GF-D8 (cell line): ENCODE results near the gene ZNF470.

ENCODE experiments used
- DNase-seq: peaks from one replicate; lab custom pipeline; 2025; lab: John Stamatoyannopoulos, UW

The ZNF470 gene

DNA sequence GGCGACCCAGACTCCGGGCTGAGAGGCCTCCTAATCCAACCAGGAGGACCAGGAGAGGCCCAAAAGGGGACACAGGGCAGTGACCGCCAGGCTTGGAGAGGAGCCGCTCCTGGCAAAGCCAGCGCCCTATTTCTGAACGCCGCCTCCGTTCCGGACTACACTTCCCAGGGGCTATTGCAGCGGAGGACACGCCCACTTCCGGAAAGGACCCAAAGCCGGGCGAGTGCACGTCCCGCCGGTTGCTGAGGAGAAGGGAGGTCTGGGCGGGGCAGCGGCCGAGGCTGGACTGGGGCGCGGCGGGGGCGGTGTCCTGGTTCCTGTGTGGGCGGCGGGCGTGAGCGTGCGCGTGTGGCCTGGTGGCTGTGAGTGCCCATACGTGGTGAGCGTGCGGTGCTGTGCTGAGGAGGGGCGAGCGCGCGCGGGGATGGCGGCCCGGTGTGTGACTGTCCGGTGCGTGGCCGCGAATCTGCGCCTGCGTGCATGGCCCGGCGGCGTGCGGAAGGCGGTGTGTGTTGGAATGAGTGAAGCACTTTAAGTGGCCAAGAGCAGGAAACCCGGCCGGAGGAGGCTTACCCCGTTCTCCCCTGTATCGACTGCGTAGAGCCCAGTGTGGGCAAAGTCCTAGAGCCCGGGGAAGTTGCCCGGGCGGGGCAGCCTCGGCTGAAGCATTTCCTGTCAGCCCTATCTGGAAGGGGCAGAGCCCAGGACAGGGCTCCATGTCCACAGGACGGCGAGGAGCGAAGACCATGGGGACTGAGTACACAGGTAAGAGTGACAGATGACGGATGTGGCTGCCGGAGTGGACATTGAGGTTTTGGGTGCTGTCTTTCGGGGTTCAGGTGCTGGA lies at the start of gene ZNF470:
Gene ZNF470, plus strand, starts transcription at position 195 of the 847 bp plus-strand sequence. CDS start 2,844 bp downstream, outside the sequence.
- DNase-seq, result peak; percentile 72

DNA sequence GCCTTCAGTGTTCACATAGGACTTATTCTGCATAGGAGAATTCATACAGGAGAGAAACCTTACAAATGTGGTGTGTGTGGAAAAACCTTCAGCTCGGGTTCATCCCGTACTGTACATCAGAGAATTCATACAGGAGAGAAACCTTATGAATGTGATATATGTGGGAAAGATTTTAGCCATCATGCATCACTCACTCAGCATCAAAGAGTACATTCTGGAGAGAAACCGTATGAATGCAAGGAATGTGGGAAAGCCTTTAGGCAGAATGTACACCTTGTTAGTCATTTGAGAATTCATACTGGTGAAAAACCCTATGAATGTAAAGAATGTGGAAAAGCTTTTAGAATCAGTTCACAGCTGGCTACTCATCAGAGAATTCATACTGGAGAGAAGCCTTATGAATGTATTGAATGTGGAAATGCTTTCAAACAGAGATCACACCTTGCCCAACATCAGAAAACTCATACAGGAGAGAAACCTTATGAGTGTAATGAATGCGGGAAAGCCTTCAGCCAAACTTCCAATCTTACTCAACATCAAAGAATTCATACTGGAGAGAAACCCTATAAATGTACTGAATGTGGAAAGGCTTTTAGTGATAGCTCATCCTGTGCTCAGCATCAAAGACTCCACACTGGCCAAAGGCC lies 41.9 kb upstream of the ZNF470 start:
- no peak for DNase-seq

DNA sequence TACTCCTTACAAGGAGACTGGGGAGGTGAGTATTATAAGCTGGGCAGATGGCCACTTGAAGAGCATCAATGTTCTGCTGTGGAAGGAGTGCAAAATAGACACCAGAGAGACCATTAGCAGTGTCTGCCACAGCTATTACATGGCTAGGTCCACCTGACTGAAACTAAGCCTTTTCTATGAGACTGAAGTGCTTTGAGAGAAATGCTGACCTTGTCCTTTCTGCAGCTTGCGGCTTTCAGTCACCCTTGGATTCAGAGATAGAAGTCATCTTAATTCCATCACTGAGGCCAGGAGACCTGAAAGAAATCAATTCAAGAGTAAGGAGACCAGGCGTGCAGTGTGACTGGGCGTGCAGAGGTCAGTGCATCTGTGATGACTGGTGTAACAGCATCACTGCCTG lies 29.8 kb upstream of the ZNF470 start:
- no peak for DNase-seq

DNA sequence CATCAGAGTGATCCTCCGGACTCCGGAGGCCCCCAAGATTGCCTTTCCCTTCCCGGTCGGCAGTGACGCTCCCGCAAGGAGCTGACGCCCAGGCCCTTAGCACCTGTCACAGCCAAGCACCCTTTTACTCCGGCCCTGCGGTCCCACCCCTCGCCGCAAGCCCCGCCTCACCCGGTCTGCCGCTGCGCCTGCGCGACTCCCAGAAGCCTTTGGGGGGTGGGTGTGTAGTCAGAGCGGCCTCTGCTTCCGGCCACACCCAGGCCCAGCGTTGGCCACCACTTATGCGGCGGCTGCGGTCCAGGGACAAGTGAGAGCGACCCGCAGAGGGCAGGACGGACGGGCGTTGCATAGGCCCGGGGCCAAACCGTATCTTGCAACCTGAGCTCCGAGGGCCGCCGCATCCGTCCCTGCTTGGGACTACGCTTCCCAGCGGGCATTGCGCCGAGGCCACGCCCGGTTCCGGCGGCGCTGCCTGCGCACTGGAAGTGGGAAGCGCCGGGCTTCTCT lies 29.0 kb upstream of the ZNF470 start:
- peak; percentile 74 for DNase-seq

DNA sequence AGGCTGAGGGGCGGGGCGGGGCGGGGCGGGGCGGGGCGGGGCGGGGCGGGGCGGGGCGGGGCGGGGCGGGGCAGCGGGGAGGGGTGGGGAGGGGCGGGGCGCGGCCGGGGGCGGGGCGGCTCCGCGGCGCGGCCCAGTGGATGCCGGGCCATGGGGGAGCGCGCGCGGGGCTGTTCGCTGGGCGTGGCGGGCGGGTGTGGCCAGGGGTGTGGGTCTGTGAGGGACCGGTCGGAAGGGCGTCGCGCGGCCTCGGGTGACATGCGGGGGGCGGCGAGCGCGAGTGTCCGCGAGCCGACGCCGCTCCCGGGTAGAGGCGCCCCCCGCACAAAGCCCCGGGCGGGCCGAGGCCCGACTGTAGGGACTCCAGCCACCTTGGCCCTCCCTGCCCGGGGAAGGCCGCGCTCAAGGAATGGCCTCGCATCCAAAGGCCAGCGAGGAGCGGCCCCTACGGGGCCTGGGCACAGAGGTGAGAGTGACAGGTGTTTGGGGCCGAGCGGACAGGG lies 28.5 kb upstream of the ZNF470 start, which contains the start of gene ZFP28:
Gene ZFP28, plus strand, starts transcription at position 188 of the 503 bp plus-strand sequence. Its CDS starts 71 bp downstream, at position 259.
- DNase-seq, result peak; percentile 44

DNA sequence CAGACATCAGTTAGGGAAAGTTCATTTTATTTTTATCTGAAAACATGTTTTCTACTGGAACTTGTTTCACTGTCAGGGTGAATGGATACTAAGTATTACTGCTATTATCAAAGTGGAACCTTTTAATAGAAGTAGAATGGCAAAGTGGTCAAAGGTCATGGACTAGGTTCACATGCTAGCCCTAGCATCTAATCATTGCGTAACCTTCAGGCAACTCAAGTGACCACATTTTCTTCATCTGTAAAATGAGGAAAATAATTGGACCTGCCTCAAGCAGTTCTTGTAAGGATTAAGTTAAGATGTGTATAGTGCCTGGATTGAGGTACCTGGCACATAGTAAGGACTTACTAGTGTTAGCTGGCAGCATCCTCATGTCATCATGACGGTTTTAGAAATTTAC lies 23.5 kb upstream of the ZNF470 start:
- no peak for DNase-seq

DNA sequence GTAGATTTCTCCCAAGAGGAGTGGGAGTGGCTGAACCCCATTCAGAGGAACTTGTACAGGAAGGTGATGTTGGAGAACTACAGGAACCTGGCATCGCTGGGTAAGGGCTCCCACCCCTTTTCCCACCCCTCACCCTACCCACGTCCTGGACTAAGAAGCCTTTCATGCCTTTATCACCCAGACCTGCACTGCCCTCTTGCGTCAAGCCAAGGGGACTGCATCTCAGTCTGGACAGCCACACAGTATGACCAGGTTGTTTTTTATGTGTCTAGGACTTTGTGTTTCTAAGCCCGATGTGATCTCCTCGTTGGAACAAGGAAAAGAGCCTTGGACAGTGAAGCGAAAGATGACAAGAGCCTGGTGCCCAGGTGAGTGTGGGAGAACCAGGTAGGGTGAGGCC lies 19.7 kb upstream of the ZNF470 start:
- DNase-seq, result no peak

DNA sequence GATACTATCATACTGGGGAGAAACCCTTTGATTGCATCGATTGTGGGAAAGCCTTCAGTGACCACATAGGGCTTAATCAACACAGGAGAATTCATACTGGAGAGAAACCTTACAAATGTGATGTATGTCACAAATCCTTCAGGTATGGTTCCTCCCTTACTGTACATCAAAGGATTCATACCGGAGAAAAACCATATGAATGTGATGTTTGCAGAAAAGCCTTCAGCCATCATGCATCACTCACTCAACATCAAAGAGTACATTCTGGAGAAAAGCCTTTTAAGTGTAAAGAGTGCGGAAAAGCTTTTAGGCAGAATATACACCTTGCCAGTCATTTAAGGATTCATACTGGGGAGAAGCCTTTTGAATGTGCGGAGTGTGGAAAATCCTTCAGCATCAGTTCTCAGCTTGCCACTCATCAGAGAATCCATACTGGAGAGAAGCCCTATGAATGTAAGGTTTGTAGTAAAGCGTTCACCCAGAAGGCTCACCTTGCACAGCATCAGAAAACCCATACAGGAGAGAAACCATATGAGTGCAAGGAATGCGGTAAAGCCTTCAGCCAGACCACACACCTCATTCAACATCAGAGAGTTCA lies 12.9 kb upstream of the ZNF470 start:
- no peak for DNase-seq

DNA sequence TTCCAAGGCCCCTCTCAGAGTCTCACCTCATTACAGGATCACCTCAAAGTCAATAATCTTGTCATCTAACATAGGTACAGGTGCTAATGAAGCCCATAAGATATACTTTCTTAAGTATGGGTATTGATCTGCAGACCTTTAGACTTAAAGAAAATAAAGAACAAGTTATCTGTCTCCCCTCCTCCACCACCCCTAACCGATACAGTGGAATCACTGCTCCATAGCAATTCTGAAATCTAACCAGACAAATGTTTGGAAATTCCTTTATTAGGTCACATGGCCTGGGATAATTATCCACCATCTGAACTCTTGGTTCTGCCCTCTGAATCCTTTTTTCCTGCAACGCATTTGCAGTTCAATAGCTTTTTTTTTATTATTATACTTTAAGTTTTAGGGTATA lies 4.5 kb upstream of the ZNF470 start:
- no peak for DNase-seq

DNA sequence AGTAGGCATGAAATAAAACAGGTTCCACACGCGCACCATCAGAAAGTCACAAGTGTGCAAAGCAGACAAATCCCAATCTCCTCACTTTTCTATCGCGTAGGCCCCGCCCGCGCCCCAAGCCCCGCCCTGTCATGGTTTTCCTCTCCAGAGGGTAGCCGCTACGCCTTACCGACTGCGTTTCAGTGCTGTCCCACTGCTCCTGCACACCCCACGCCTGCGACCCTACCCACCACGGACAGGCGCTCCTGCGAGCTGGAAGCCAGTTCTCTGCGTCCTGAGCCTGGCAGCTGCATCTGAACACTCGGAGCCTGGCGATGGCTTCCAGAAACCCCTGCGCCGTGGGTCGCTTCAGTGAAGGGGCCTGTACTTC lies 379 bp upstream of the ZNF470 start:
- DNase-seq, result no peak

DNA sequence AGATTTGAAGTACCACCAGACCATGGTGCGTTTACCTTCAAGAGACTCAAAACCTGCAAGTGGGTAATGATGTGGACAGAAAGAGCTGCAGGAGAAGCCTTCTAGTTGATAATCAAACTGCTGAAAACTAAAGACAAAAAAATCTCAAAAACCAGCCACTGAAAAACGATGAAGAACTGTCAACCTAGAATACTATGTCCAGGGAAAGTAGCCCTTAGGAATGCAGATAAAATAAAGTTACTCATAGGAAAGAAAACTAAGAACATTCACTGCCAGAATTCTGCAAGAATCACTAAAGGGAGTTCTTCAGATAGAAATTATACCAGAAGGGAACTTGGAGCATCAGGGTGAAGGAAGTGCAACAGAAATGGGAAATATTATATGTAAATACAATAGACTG lies 5.3 kb downstream of the ZNF470 start:
- no peak for DNase-seq

DNA sequence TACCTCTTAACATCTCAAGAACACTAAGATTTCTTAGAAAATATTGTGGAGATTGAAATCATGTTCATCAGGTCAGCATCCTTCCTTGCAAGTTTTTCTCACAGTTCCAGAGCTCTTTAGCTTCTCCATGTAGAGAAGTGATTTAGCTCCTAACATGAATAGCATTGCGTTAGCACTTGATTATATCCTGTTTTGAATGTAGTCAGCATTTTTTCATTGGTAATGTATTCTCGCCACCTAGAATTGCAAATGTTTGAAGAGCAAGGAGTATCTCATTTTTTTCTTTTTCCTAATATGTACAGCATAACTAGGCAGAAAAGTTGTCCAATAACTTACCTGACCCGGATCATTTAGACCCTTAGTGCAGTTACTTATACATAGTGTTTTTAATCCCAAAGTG lies 6.6 kb downstream of the ZNF470 start:
- no peak for DNase-seq

DNA sequence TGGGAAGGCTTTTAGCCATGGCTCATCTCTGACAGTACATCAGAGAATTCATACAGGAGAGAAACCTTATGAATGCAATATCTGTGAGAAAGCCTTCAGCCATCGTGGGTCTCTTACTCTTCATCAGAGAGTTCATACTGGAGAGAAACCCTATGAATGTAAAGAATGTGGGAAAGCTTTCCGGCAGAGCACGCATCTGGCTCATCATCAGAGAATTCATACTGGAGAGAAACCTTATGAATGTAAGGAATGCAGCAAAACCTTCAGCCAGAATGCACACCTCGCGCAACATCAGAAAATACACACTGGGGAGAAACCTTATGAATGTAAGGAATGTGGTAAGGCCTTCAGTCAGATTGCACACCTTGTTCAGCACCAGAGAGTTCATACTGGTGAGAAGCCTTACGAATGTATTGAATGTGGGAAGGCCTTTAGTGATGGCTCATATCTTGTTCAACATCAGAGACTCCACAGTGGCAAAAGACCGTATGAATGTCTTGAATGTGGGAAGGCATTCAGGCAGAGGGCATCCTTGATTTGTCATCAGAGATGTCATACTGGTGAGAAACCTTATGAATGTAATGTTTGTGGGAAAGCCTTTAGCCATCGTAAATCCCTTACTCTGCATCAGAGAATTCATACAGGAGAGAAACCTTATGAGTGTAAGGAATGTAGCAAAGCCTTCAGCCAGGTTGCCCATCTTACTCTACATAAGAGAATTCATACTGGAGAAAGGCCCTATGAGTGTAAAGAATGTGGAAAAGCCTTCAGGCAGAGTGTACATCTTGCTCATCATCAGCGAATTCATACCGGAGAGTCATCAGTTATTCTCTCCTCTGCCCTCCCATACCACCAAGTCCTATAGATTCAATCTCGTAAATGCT lies 10.7 kb downstream of the ZNF470 start:
- no peak for DNase-seq

DNA sequence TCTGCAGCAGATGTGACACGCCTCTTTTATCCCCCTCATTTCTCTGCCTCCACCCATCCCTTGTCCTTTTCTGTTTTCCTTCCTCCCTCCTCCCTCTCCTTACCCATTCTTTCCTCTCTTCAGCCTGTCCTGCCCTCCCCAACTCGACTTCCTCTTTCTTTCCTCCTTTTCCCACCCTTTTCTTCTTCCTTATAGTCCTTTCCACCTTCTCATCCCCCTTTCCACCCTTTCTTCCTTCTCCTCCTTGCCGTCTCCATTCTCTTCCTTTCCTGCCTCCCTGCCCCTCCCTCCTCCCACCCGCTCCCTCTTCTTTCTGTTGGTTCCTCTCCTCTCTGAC lies 27.1 kb downstream of the ZNF470 start:
- no peak for DNase-seq

DNA sequence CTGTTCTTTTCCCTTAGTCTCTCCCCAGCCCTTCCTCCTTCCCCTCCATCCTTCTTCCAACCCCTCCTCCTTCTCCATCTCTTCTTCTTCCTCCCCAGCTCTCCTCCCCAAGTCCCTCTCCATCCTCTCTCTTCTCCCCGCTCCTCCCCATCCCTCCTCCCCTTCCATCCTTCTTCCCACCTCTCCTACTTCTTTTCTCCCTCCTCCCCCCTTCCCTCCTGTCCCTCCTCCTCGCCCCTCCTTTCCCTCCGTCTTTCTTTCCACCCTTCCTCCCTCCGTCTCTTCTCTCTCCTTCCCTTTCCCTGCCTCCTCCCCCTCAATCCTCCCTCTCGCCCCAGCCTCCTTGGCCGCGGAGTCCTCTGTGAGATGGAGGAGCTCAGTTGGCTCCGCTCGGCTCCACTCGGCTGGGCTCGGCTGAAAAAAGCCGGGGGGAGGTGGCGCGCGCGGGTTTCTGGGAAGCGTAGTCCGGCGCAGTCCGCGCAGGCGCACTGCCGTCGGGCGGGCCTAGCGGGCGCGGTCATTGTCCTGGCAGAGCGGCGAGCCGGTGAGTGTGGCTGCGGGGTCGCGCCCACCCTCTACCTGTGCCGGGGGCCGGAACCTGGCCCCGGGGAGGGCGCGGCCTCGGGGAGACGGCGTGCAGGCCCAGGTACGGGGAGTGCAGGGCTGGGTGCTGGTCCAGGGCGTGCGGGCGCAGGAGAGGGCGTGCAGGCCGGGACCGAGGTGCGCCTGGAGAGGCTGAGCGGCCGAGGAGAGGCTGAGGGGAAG lies 27.7 kb downstream of the ZNF470 start, which contains the start of gene ZNF71:
Gene ZNF71, plus strand, starts transcription at position 520 of the 765 bp plus-strand sequence. CDS start 6,257 bp downstream, outside the sequence.
- peak; percentile 20 for DNase-seq

DNA sequence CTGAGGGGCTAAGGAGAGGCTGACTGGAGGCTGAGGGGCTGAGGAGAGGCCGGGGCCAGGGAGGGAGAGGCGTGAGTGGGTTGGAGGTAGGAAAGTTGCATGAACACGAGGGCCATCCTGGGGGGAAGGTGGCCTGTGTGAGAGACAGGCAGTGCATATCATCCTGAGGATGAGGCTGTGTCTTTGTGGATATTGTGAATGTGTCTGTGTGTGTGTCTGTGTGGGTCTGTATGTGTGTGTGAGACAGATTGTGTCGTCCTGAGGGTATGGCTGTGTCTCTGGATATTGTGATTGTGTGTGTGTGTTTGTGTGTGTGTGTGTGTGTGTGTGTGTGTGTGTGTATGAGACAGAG lies 28.3 kb downstream of the ZNF470 start:
- DNase-seq, result no peak

DNA sequence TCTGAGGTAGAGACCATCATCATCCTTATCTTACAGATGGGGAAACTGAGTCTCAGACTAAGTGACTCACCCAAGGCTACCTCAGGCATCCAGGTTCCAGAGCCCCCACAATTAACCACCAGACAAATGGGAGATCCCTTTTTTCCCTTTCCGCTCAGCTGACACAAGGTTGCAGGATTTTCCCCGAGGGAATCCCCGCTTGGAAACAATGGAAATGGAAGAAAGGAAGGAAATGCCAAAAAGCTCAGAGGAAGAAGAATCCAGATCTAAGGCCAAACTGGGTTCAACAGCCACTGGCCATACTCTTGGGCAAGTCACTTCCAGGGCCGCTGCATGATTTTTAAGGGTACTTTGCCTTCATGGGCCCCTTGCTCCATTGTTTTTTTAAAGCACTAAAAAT lies 29.4 kb downstream of the ZNF470 start:
- DNase-seq, result no peak

DNA sequence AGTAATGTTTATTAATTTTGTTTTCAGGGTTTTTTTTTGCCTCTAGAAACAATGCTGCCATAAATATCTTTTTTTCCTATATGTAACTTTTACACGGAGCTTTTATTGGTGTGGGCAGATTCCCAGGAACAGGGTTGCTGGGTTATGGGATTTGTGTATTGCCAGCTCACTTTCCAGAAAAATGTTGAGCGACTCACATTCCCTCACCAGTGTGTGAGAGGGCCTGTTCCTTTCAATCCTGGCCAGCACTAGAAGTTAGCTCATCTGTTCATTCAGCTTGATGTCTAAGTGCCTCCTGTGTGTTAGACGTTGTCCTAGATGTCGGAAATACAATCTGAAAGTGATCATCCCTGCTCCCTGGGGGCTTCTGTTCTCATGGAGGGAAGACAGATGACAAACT lies 30.4 kb downstream of the ZNF470 start:
- no peak for DNase-seq

DNA sequence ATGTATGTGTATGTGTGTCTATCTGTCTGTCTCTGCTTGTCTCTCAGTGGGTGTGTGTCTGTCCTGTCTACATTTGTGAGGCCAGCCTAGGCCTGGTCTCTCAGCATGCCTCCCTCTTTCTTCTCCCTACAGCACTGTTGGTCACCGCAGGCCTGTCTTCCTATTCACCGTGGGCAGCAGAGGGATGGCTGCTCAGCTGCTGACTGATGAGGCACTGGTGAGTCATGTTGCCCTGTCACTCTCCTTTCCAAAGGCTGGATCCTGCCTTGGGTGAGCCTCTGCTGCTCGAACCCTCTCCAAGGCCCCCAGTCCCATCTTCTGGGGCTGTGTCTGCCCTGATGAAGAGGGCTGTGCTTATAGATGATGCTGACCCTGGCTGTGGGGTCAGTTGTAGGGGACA lies 34.1 kb downstream of the ZNF470 start:
- no peak for DNase-seq

DNA sequence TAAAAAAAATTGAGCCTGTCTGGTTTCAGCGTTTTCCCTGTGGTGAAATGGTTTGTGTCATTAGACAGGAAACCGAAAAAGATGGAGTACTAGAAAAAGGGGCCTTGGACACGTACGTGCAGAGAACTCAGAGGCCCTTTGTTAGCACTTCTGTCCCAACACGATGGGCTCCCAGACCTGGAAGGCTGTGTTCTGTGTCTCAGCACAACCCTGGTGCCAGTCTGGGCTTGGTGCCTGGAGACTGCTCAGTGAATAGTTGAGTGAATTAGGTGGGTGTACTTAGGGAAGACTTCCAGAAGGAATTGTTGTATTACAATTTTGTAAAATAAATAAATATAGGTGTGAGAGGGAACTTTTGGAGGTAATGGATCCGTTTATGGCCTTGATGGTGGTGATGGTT lies 36.6 kb downstream of the ZNF470 start:
- DNase-seq, result no peak
